Psoas muscle (tissue), 8 donors: ENCODE data around the gene GRIK1. TPM values are rescaled to one million over a fixed set of nuclear protein-coding genes. Genes with fewer than 3 reads are reported as not detected.

Experiments used
- ATAC-seq, 4 donors: fragments of 200-7000 bp; cut with Tn5 transposase; one replicate each; pipeline ENCODE4 v1.9.1; 2020; ENCODE audit warnings: moderate library complexity in 3 of 4, mild to moderate bottlenecking in 2 of 4
- DNase-seq, 2 donors: peaks; one replicate each; pipeline ENCODE4 v3.0.0-alpha.2; 2020
- H3K27ac ChIP-seq: fragments of 200-600 bp; one replicate; pipeline ENCODE4 v1.8.0; 2022
- H3K27me3 ChIP-seq, 3 donors: fragments of 200-600 bp in 1 of 3; one replicate each; pipeline versions ENCODE4 v1.6.1 to v1.8.0; 2013 to 2022; ENCODE audit warnings: low read length in 2 of 3, mild to moderate bottlenecking in 2 of 3, moderate library complexity in 1 of 3; ENCODE audit not compliant: insufficient read depth in 3 of 3
- H3K36me3 ChIP-seq, 2 donors: fragments of 200-600 bp in 1 of 2; one replicate each; pipeline versions ENCODE4 v1.6.1 to v1.8.0; 2013 to 2022; ENCODE audit warnings: low read depth in 1 of 2, mild to moderate bottlenecking in 1 of 2, moderate library complexity in 1 of 2; ENCODE audit not compliant: insufficient read depth in 1 of 2
- H3K4me1 ChIP-seq: fragments of 200-600 bp; one replicate; pipeline ENCODE4 v1.8.0; 2022
- H3K4me3 ChIP-seq: fragments of 200-600 bp; one replicate; pipeline ENCODE4 v1.8.0; 2022; ENCODE audit warnings: mild to moderate bottlenecking
- H3K9me3 ChIP-seq: fragments of 200-600 bp; one replicate; pipeline ENCODE4 v1.8.0; 2022
- CTCF ChIP-seq: fragments of 200-600 bp; IDR thresholded peaks from one replicate; pipeline ENCODE4 v1.8.0; 2022; ENCODE audit warnings: antibody characterized with exemption
- WGBS, 3 donors: extraction: QIAGEN DNeasy Blood & Tissue Kit; methylation state at CpG; one replicate each; pipeline versions ENCODE4 v1.1.6 to v1.1.7; 2013; 5-methylcytosine and 5-hydroxymethylcytosine counted together
- intact Hi-C, 2 donors: fragments of 100-400 bp; cut with DNase I; formaldehyde crosslinking; loops; one replicate each; pipeline versions ENCODE4 v1.11.0 to v1.14.2; 2022
- polyA plus RNA-seq, 3 donors: library from polyadenylated mRNA; stranded (reverse); fragments of 200-250 nt; gene quantifications; one replicate each; pipeline ENCODE4 v1.2.3, GENCODE V29; 2013
- total RNA-seq, 4 donors: library from RNA; stranded (reverse); fragmentation: NEBNext Ultra II Directional in 2 of 4; extraction: Animal tissue kit (Norgen Biotek cat#: 25700) in 2 of 4; gene quantifications; one replicate each; pipeline versions ENCODE4 v1.2.1 to v1.2.4, GENCODE V29; 2021 to 2023
- donor health status: healthy with polysubstance abuse.
- donor health status: DM: no; HTN: no; CAD: no; lungs with moderate emphysema.
- donor health status: Bipolar disorder and iron deficiency.
- donor health status: healthy.
- donor health status: DM: yes; HTN: yes; CAD: no.
- donor health status: DM: no; HTN: no; CAD: no.
- donor health status: DM: no; HTN: no; CAD: no.
- donor health status: DM: yes; HTN: yes; CAD: no.

Gene GRIK1
- total and polyA plus RNA-seq, 7 donors, result 0.01 to 0.04 TPM; not detected in 5

GRCh38 chr21:29857150-29857549 lies 82.6 kb downstream of the GRIK1 start:
- ATAC-seq, result no peak
- no peak for DNase-seq
- Histone ChIP-seq H3K9me3 (no peaks in the 10 kb centered on the region), H3K4me3 (no peak overlapping the region), H3K36me3 (no peaks in the 10 kb centered on the region), H3K27me3 (no peaks in the 10 kb centered on the region), H3K27ac (no peak overlapping the region), H3K4me1 (no peaks in the 10 kb centered on the region)
- 48 to 64% (median 49%) methylated on average over 6 of the region's 6 CpGs for WGBS, 3 donors
- no peak for TF ChIP-seq CTCF
- intact Hi-C loops, result no loop called here

GRCh38 chr21:29854795-29855194 lies 85.0 kb downstream of the GRIK1 start:
- H3K4me3 ChIP-seq, result no peak overlapping the region
- no peak overlapping the region for H3K27ac ChIP-seq
- 94 to 100% (median 95%) methylated on average over 1 of the region's 1 CpG for WGBS, 3 donors
- no peak for DNase-seq
- no peaks in the 10 kb centered on the region for H3K27me3 ChIP-seq
- TF ChIP-seq CTCF, result no peak
- H3K36me3 ChIP-seq, result no peaks in the 10 kb centered on the region
- intact Hi-C loops, result no loop called here
- H3K9me3 ChIP-seq, result no peaks in the 10 kb centered on the region
- no peak for ATAC-seq
- H3K4me1 ChIP-seq, result no peaks in the 10 kb centered on the region

- Histone ChIP-seq H3K36me3 (no peaks in the 10 kb centered on the region), H3K4me3 (no peak overlapping the region), H3K9me3 (no peaks in the 10 kb centered on the region), H3K4me1 (no peaks in the 10 kb centered on the region), H3K27ac (no peak overlapping the region), H3K27me3 (no peaks in the 10 kb centered on the region)
- no peak for DNase-seq
- TF ChIP-seq CTCF, result no peak
- intact Hi-C loops, result no loop called here
- 82 to 89% (median 87%) methylated on average over 3 of the region's 3 CpGs for WGBS, 3 donors
- ATAC-seq, result no peak
Observed at GRCh38 chr21:29851611-29852010, 88.2 kb downstream of the GRIK1 start.

GRCh38 chr21:29849735-29850176 lies 90.0 kb downstream of the GRIK1 start:
- Histone ChIP-seq H3K4me1 (no peaks in the 10 kb centered on the region), H3K27me3 (no peaks in the 10 kb centered on the region), H3K27ac (no peak overlapping the region), H3K4me3 (no peak overlapping the region), H3K36me3 (no peaks in the 10 kb centered on the region), H3K9me3 (no peaks in the 10 kb centered on the region)
- intact Hi-C loops, result loop anchor here (2.0 to 10.0 kb wide), 3 partner anchors 372 to 765 kb away; no protein-coding TSS in a partner anchor
- peak; percentile 67 to 87 (median 80) for ATAC-seq
- no peak for DNase-seq
- TF ChIP-seq CTCF, result peak; percentile 63
- WGBS, 3 donors, result 37 to 39% (median 39%) methylated on average over 6 of the region's 6 CpGs

- ATAC-seq, result no peak
- Histone ChIP-seq H3K9me3 (no peaks in the 10 kb centered on the region), H3K27ac (no peak overlapping the region), H3K27me3 (no peaks in the 10 kb centered on the region), H3K4me1 (no peaks in the 10 kb centered on the region), H3K4me3 (no peak overlapping the region), H3K36me3 (no peaks in the 10 kb centered on the region)
- DNase-seq, result no peak
- WGBS, 3 donors, result 95 to 98% (median 95%) methylated on average over 3 of the region's 3 CpGs
- intact Hi-C loops, result loop anchor here in 1 of 2 donors (10.0 kb wide), 1 partner anchor 759 kb away; no protein-coding TSS in a partner anchor
- no peak for TF ChIP-seq CTCF
Observed at GRCh38 chr21:29843804-29844203, 96.0 kb downstream of the GRIK1 start.
